Bronchial epithelial cell (primary cell): ENCODE measurements around the gene CA14. TPM values are rescaled to one million over a fixed set of nuclear protein-coding genes. Genes with fewer than 3 reads are reported as not detected.

Experiments
- DNase-seq: peaks from one replicate; pipeline ENCODE4 v3.0.0-alpha.2; 2010; ENCODE audit warnings: low read depth
- FAIRE-seq: peaks from 2 replicates; lab custom pipeline; 2011; peaks lifted over from hg19 to GRCh38; lab: Jason Lieb, UNC
- H3K27me3 ChIP-seq: 2 replicates; pipeline ENCODE4 v1.5.1; 2011; ENCODE audit warnings: low read length; ENCODE audit not compliant: control insufficient read depth, insufficient read depth
- H3K36me3 ChIP-seq: 2 replicates; pipeline ENCODE4 v1.5.1; 2011; ENCODE audit warnings: low read length; ENCODE audit not compliant: control insufficient read depth, insufficient read depth
- H3K4me3 ChIP-seq: 2 replicates; pipeline ENCODE4 v1.5.1; 2011; ENCODE audit warnings: mild to moderate bottlenecking, low read depth, low read length, control low read depth
- CTCF ChIP-seq: IDR thresholded peaks from 2 replicates; pipeline ENCODE4 v1.5.1; 2011; ENCODE audit warnings: mild to moderate bottlenecking, moderate library complexity, low read length, control low read depth, inconsistent platforms; ENCODE audit not compliant: insufficient read depth, severe bottlenecking
- total RNA-seq: library from RNA; depleted of rRNA; stranded (reverse); fragments of >200 nt; gene quantifications from 2 replicates; pipeline ENCODE4 v1.2.1, GENCODE V29; 2014

The CA14 gene
- total RNA-seq, 1 donor from 2014 or later = not detected

- no peak for TF ChIP-seq CTCF
- no peak for FAIRE-seq
- Histone ChIP-seq H3K36me3 (no peaks in the 10 kb centered on the region), H3K27me3 (no peaks in the 10 kb centered on the region), H3K4me3 (no peak overlapping the region)
- no peak for DNase-seq
These were observed 826 bp upstream of the CA14 start for GRCh38 chr1:150256554-150257341.

GRCh38 chr1:150259217-150259616, 1.6 kb downstream of the CA14 start:
- Histone ChIP-seq H3K4me3 (no peak overlapping the region), H3K27me3 (no peaks in the 10 kb centered on the region), H3K36me3 (no peaks in the 10 kb centered on the region)
- TF ChIP-seq CTCF = no peak
- FAIRE-seq (no peak), DNase-seq (no peak)

- H3K27me3 ChIP-seq = no peaks in the 10 kb centered on the region
- peak overlapping the region; percentile 11 for H3K4me3 ChIP-seq
- H3K36me3 ChIP-seq = no peaks in the 10 kb centered on the region
- FAIRE-seq (no peak), DNase-seq (peak; percentile 69)
- TF ChIP-seq CTCF = no peak
These were observed 2.4 kb downstream of the CA14 start for GRCh38 chr1:150259758-150260669.

GRCh38 chr1:150261367-150261766, 3.8 kb downstream of the CA14 start:
- TF ChIP-seq CTCF = no peak
- Histone ChIP-seq H3K4me3 (no peak overlapping the region), H3K27me3 (no peaks in the 10 kb centered on the region), H3K36me3 (peaks cover 4% of the 10 kb centered on the region)
- FAIRE-seq (no peak), DNase-seq (no peak)

GRCh38 chr1:150262388-150263320, 5.1 kb downstream of the CA14 start:
- H3K27me3 ChIP-seq = no peaks in the 10 kb centered on the region
- TF ChIP-seq CTCF = no peak
- FAIRE-seq (no peak), DNase-seq (peak; percentile 89)
- peaks cover 8% of the 10 kb centered on the region for H3K36me3 ChIP-seq
- H3K4me3 ChIP-seq = no peak overlapping the region
